Glomerular visceral epithelial cell (primary cell): ENCODE data around the gene SLC9A2.

ENCODE experiments used
- DNase-seq: peaks from one replicate; pipeline ENCODE4 v3.0.0-alpha.2; 2016; ENCODE audit errors: extremely low spot score

Gene SLC9A2

DNA sequence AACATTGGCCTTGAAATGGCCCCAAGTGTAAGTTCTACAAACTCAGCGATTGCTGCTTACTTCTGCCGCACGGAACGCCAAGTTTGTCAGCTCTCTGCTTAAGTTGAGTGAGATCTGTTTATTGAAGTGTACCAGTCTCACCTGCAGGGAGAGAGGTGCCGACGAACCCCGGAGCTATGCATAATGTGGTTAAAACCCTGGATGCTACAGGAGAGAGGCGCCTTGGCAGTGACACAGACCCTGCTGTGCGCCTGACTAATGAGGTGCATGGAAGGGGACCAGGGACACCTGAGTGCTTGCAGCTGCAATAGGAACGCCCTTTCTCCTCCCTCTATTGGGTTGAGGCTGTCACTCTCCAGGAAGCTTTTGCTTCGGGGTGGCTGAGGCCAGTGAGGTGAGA, 979 bp downstream of the SLC9A2 start:
- DNase-seq = no peak

GRCh38 chr2:102621630-102622029, 2.3 kb downstream of the SLC9A2 start:
- DNase-seq = no peak

DNA sequence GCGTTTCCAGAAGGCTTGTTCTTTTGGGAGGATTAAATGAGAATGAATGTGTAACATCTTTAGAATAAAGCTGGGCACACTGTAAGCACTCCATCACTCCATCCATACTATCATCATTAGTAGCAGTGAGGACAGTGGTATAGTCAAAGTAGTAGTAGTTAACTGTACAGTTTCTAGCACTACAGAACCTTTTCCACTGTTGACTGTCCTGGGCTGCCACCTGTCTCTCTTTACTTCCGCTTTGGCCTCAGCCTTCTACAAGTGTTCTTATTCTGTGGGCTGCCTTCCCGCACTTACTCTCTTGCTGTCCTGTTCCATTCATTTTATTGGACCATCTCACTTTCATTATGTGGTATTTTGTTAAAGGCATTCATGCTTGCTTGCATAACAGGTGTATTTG, 3.3 kb downstream of the SLC9A2 start:
- no peak for DNase-seq

- no peak for DNase-seq
These were observed 11.1 kb downstream of the SLC9A2 start for GRCh38 chr2:102630458-102630857.

DNA sequence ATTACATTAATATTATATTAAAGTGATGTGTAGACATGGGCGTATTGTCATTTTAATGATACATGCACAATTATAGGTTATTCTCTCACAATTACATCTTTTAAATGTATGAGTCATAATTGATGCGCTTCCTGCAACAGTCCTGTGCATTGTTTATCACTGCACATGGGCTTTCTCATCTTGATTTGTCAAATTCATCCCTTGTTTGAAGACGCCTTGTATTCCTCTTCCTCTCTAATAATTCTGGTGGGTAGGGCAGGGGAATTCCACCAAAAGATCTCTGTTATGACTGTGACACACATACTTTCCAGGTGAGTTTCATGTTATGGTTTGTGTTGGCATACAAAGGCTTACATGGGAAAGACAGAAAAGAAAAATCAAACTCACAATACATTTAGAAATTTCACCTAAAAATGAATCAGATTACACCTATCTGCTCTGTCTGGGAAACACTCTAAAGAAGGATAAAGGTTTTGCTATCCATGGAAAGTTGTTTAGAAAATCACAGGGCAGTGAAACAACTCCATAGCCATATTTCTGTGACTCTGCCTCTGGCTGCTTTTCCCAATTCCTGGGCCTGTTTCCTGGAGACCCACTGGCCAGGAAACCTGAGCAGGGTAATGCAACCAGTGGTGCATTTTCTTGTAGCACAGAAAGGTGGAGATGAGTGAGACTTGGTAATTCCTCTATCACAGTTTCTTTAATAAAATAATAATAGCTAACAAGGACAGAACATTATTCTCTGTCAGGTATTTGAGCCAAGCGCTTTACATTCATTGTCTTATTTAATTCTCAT, 13.2 kb downstream of the SLC9A2 start:
- DNase-seq = no peak

GRCh38 chr2:102634831-102635241, 15.5 kb downstream of the SLC9A2 start:
- no peak for DNase-seq

- DNase-seq = no peak
These were observed 16.0 kb downstream of the SLC9A2 start for GRCh38 chr2:102635317-102635716.

GRCh38 chr2:102636283-102636907, 17.0 kb downstream of the SLC9A2 start:
- DNase-seq = no peak

GRCh38 chr2:102637358-102637757, 18.0 kb downstream of the SLC9A2 start:
- no peak for DNase-seq

GRCh38 chr2:102639429-102639828, 20.1 kb downstream of the SLC9A2 start:
- no peak for DNase-seq

DNA sequence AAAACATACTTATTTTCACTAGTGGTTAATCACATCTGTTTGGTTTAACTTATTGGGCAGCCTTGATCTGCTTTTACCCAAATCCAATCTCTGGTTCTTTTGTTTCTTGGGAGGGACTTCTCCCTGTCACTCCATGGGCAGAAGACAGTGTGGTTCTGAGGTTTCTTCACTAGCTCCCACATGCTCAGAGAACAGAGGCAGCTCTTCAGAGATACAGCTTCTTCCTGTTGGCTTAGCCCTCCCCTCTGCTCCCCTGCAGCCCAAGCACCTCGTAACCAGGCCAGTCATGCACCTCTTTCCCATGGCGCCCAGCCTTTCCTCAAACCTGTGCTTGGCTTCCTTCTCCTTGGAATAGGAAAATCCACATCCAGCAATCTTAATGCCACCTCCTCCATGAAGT, 32.8 kb downstream of the SLC9A2 start:
- no peak for DNase-seq

DNA sequence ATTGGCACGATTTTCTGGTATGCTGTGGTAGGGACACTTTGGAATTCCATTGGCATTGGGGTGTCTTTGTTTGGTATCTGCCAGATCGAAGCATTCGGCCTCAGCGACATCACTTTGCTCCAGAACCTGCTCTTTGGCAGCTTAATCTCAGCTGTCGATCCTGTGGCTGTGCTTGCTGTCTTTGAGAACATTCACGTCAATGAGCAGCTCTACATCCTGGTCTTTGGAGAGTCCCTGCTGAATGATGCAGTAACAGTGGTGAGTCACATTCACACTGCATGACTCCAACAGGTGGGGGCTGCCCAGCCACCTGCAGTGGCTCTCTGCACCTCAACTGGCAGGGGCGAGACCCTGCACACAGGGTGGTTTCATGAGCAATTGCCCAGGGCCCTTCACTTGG, 38.4 kb downstream of the SLC9A2 start:
- DNase-seq = peak; percentile 15

DNA sequence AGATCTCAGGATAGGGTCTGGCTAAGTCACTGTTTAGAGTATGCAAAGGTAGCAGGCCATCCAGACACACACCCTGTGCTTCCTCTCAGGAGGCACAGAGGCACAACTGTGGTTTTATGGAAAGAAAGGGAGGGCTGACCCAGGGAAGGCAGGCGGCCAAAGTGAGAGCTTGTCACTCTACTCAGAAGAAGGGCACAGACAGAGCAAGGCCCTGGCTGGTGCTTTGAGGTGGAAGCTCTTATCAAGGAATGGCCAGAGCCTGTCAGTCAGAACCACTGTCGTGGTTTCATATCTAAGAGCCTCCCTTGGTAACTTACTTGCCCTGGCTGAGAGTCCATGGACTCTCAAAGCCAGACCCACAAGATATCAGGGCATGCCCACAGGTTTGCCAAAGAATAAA, 40.7 kb downstream of the SLC9A2 start:
- DNase-seq = no peak

- DNase-seq = no peak
These were observed 41.2 kb downstream of the SLC9A2 start for GRCh38 chr2:102660574-102660973.

- no peak for DNase-seq
These were observed 42.5 kb downstream of the SLC9A2 start for GRCh38 chr2:102661846-102662245.

- DNase-seq = no peak
These were observed 43.5 kb downstream of the SLC9A2 start for GRCh38 chr2:102662833-102663232.

- no peak for DNase-seq
These were observed 44.0 kb downstream of the SLC9A2 start for GRCh38 chr2:102663381-102663780.

GRCh38 chr2:102664471-102664909, 45.1 kb downstream of the SLC9A2 start:
- peak; percentile 26 for DNase-seq

DNA sequence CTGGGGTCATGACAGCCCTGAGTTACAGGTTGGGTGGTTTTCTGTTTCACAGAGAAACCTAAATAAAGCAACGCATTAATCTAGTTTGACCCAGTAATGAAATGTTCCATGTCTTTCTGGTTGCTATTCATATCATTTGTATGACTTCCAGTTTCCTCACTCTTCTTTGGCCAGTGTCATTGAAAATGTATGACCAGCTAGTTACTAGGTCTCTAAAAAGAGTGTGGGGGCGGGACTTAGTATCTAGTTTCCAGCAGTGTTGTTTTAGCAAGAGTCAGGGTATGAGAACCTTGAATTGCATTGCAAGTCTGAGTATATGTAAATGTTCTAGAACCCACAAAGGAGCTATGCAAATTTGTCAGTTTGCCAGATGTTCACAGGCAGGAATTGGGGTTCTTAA, 47.7 kb downstream of the SLC9A2 start:
- DNase-seq = no peak

DNA sequence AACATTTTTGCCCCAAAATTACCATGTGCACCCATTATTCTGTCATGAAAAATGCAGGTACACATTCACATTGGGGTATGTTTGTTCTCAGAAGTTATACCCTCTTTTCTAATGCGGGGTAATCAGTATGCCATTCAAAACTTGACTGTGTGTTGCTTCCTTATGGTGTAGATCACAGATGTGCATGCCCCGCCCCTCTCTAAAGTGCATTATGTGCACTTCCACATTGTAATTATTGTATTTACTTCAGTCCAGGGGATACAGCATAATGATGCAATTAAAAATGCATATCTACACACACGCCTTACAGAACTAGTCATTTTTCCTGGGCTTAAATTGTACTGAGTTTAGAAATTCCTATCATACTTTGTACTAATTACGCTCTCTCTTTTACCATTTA, 48.8 kb downstream of the SLC9A2 start:
- no peak for DNase-seq

GRCh38 chr2:102669401-102669800, 50.0 kb downstream of the SLC9A2 start:
- DNase-seq = no peak

GRCh38 chr2:102672107-102672776, 52.9 kb downstream of the SLC9A2 start:
- no peak for DNase-seq

DNA sequence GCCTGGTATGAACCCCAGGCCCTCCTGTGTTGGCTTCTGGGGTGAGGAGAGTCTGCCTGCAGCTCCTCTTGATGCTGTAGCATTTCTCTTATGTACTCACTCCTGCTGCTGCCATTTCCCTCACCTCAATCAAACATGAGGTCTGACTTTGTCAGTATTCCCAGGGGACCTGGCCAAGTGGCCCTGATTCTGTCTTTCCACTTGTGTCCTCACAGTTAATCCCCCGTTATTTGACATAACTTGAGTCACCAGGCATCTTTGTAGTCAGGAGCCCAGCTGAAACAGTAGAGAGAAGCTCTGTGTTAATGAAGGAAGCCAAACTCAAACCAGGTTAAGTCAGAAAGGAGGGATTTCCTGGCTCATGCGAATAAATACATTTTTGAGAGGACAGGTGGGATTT, 55.0 kb downstream of the SLC9A2 start:
- no peak for DNase-seq
